H1 (cell line): ENCODE measurements around the gene RGS8. TPM values are rescaled to one million over a fixed set of nuclear protein-coding genes. Genes with fewer than 3 reads are reported as not detected.
A peak's percentile ranks its signal among the peaks of the same experiment; 100 is the strongest.

Source experiments
- CTCF ChIA-PET: fragments of 300-600 bp; sonication (Branson Sonifier 250); formaldehyde crosslinking; loops from one replicate; lab custom pipeline; 2021; ENCODE audit not compliant: partially characterized antibody; lab: Charles Lee
- POLR2A ChIA-PET: fragments of 300-600 bp; sonication (Branson Sonifier 250); formaldehyde crosslinking; loops from one replicate; lab custom pipeline; 2021; ENCODE audit warnings: inconsistent platforms; ENCODE audit not compliant: partially characterized antibody; lab: Charles Lee
- DNase-seq, 2 experiments: peaks; one replicate each; pipeline versions ENCODE4 v3.0.0 to v3.0.0-alpha.2; 2010 to 2022; ENCODE audit warnings: low spot score in 2 of 2, low read depth in 1 of 2, mixed read lengths in 1 of 2
- FAIRE-seq: peaks from 2 replicates; lab custom pipeline; 2011; peaks lifted over from hg19 to GRCh38; lab: Jason Lieb, UNC
- H2AFZ ChIP-seq: 2 replicates; pipeline ENCODE4 v1.8.1; 2012; ENCODE audit warnings: low read length, inconsistent platforms
- H2AK5ac ChIP-seq: 2 replicates; pipeline ENCODE4 v1.6.1; 2013; ENCODE audit warnings: low read depth, low read length
- H2BK120ac ChIP-seq: replicated peaks from 2 replicates; pipeline ENCODE3; 2013; ENCODE audit warnings: low read depth, low read length, inconsistent platforms
- H2BK12ac ChIP-seq: 2 replicates; pipeline ENCODE4 v1.6.1; 2013; ENCODE audit warnings: low read depth, low read length
- H2BK15ac ChIP-seq: 2 replicates; pipeline ENCODE4 v1.6.1; 2013; ENCODE audit warnings: low read length
- H2BK20ac ChIP-seq: 2 replicates; pipeline ENCODE4 v1.6.1; 2013; ENCODE audit warnings: low read length
- H2BK5ac ChIP-seq: 2 replicates; pipeline ENCODE4 v1.6.1; 2013; ENCODE audit warnings: low read depth, low read length
- H3K14ac ChIP-seq: 2 replicates; pipeline ENCODE4 v1.6.1; 2013; ENCODE audit warnings: inconsistent platforms; ENCODE audit not compliant: insufficient read length
- H3K18ac ChIP-seq: 2 replicates; pipeline ENCODE4 v1.6.1; 2013; ENCODE audit warnings: low read length; ENCODE audit errors: extremely low read depth
- H3K23ac ChIP-seq: 2 replicates; pipeline ENCODE4 v1.6.1; 2013; ENCODE audit warnings: inconsistent platforms; ENCODE audit not compliant: insufficient read length
- H3K23me2 ChIP-seq: 2 replicates; pipeline ENCODE4 v1.6.1; 2013; ENCODE audit warnings: low read depth, low read length
- H3K27ac ChIP-seq: 2 replicates; pipeline ENCODE4 v1.6.1; 2011; ENCODE audit warnings: low read depth, low read length, inconsistent platforms
- H3K27me3 ChIP-seq, 4 experiments: replicated peaks in 1 of 4; 1 replicate in 1 of 4; 2 replicates in 3 of 4; pipeline versions ENCODE4 v1.6.1 to v1.8.1; 2011 to 2013; ENCODE audit warnings: low read length in 3 of 4, mild to moderate bottlenecking in 3 of 4, inconsistent platforms in 2 of 4, mixed read lengths in 2 of 4, moderate library complexity in 1 of 4; ENCODE audit not compliant: control insufficient read depth in 3 of 4, insufficient read depth in 3 of 4; ENCODE audit errors: extremely low read depth in 1 of 4
- H3K36me3 ChIP-seq, 4 experiments: 2 replicates each; pipeline versions ENCODE4 v1.6.1 to v1.8.1; 2011 to 2013; ENCODE audit warnings: mild to moderate bottlenecking in 4 of 4, low read length in 3 of 4, moderate library complexity in 2 of 4, control low read depth in 1 of 4, inconsistent platforms in 1 of 4; ENCODE audit not compliant: insufficient read depth in 4 of 4, control insufficient read depth in 2 of 4
- H3K4ac ChIP-seq: replicated peaks from 2 replicates; pipeline ENCODE3; 2013; ENCODE audit warnings: low read length, low read depth, mixed read lengths, inconsistent platforms; ENCODE audit not compliant: insufficient read length
- H3K4me1 ChIP-seq, 4 experiments: replicated peaks in 1 of 4; 1 replicate in 1 of 4; 2 replicates in 3 of 4; pipeline versions ENCODE4 v1.6.1 to v1.8.1; 2011 to 2013; ENCODE audit warnings: low read length in 3 of 4, inconsistent platforms in 2 of 4, mixed read lengths in 1 of 4; ENCODE audit not compliant: insufficient read depth in 4 of 4, control insufficient read depth in 3 of 4
- H3K4me2 ChIP-seq, 2 experiments: 2 replicates each; pipeline versions ENCODE4 v1.6.1 to v1.8.1; 2011 to 2013; ENCODE audit warnings: low read depth in 2 of 2, low read length in 2 of 2, control low read depth in 1 of 2, inconsistent platforms in 1 of 2, mild to moderate bottlenecking in 1 of 2; ENCODE audit not compliant: insufficient read depth in 1 of 2
- H3K4me3 ChIP-seq, 4 experiments: fragments of 200-600, 300-600 bp in 1 of 4; sonication (generic), shearing (Covaris generic), sonication (Bioruptor Twin) in 1 of 4; 2 replicates each; pipeline versions ENCODE4 v1.5.1 to v1.8.1; 2011 to 2016; ENCODE audit warnings: low read length in 4 of 4, low read depth in 3 of 4, control low read depth in 2 of 4, inconsistent platforms in 2 of 4, mild to moderate bottlenecking in 2 of 4, mixed read lengths in 1 of 4, moderate library complexity in 1 of 4; ENCODE audit not compliant: insufficient read depth in 2 of 4; ENCODE audit errors: extremely low read depth in 1 of 4
- H3K56ac ChIP-seq: replicated peaks from 2 replicates; pipeline ENCODE3; 2013; ENCODE audit warnings: low read depth, mild to moderate bottlenecking, mixed read lengths, low read length, inconsistent platforms; ENCODE audit not compliant: insufficient read length
- H3K79me1 ChIP-seq: 2 replicates; pipeline ENCODE4 v1.6.1; 2013; ENCODE audit warnings: low read depth, low read length, control low read depth
- H3K79me2 ChIP-seq, 2 experiments: 2 replicates each; pipeline versions ENCODE4 v1.6.1 to v1.8.1; 2012 to 2013; ENCODE audit warnings: low read length in 2 of 2, mild to moderate bottlenecking in 2 of 2, inconsistent platforms in 1 of 2; ENCODE audit not compliant: insufficient read depth in 2 of 2, control insufficient read depth in 1 of 2
- H3K9ac ChIP-seq, 4 experiments: replicated peaks in 1 of 4; 1 replicate in 1 of 4; 2 replicates in 3 of 4; pipeline versions ENCODE4 v1.6.1 to v1.8.1; 2011 to 2013; ENCODE audit warnings: low read depth in 3 of 4, low read length in 3 of 4, control low read depth in 2 of 4, mild to moderate bottlenecking in 2 of 4, moderate library complexity in 2 of 4, inconsistent platforms in 1 of 4; ENCODE audit errors: extremely low read depth in 1 of 4
- H3K9me3 ChIP-seq, 2 experiments: 2 replicates each; pipeline versions ENCODE4 v1.6.1 to v1.8.1; 2012 to 2013; ENCODE audit warnings: mild to moderate bottlenecking in 2 of 2, moderate library complexity in 2 of 2, control low read depth in 1 of 2, inconsistent platforms in 1 of 2, low read depth in 1 of 2, low read length in 1 of 2, mixed read lengths in 1 of 2; ENCODE audit not compliant: insufficient read depth in 2 of 2
- H4K20me1 ChIP-seq, 2 experiments: replicated peaks in 1 of 2; 2 replicates each; pipeline versions ENCODE3 to v1.8.1; 2011 to 2013; ENCODE audit warnings: inconsistent platforms in 2 of 2, low read length in 2 of 2, mild to moderate bottlenecking in 1 of 2; ENCODE audit not compliant: insufficient read depth in 2 of 2, control insufficient read depth in 1 of 2
- H4K5ac ChIP-seq: 2 replicates; pipeline ENCODE4 v1.6.1; 2013; ENCODE audit warnings: low read length, low read depth, mixed read lengths, inconsistent platforms; ENCODE audit not compliant: insufficient read length
- H4K8ac ChIP-seq: 2 replicates; pipeline ENCODE4 v1.8.0; 2013; ENCODE audit warnings: mild to moderate bottlenecking, moderate library complexity, low read length, inconsistent platforms; ENCODE audit not compliant: insufficient read depth; ENCODE audit errors: extremely low read depth
- H4K91ac ChIP-seq: replicated peaks from 2 replicates; pipeline ENCODE3; 2013; ENCODE audit warnings: low read length, mixed read lengths, inconsistent platforms; ENCODE audit not compliant: insufficient read length
- CREB1 ChIP-seq: IDR thresholded peaks from 2 replicates; pipeline ENCODE4 v1.6.1; 2012; ENCODE audit warnings: inconsistent platforms
- JUND ChIP-seq: IDR thresholded peaks from 2 replicates; pipeline ENCODE4 v1.6.1; 2011; ENCODE audit warnings: mild to moderate bottlenecking, improper control_type of control experiment, low read length
- PHF8 ChIP-seq: fragments of 200-600 bp; sonication (generic); conservative IDR thresholded peaks from 2 replicates; pipeline ENCODE4 v1.7.1; 2012; ENCODE audit warnings: low read depth, mild to moderate bottlenecking, inconsistent platforms, low read length, moderate library complexity
- POLR2A ChIP-seq, 2 experiments: IDR thresholded peaks; 1 replicate in 1 of 2; 2 replicates in 1 of 2; pipeline ENCODE4 v1.6.1; 2011; ENCODE audit warnings: low read depth in 2 of 2, low read length in 2 of 2, mild to moderate bottlenecking in 2 of 2; ENCODE audit errors: control extremely low read depth in 1 of 2
- POU5F1 ChIP-seq: IDR thresholded peaks from 2 replicates; pipeline ENCODE4 v1.6.1; 2011; ENCODE audit warnings: low read depth, mild to moderate bottlenecking, low read length, moderate library complexity
- SIN3A ChIP-seq, 2 experiments: IDR thresholded peaks in 1 of 2; conservative IDR thresholded peaks in 1 of 2; 2 replicates each; pipeline ENCODE4 v1.6.1; 2011 to 2012; ENCODE audit warnings: low read length in 2 of 2, improper control_type of control experiment in 1 of 2, low read depth in 1 of 2, mild to moderate bottlenecking in 1 of 2
- SP1 ChIP-seq: IDR thresholded peaks from 2 replicates; pipeline ENCODE4 v1.6.1; 2011; ENCODE audit warnings: low read depth, low read length
- SP4 ChIP-seq: IDR thresholded peaks from 2 replicates; pipeline ENCODE4 v1.6.1; 2012; ENCODE audit warnings: low read length, inconsistent platforms
- SRF ChIP-seq: IDR thresholded peaks from 2 replicates; pipeline ENCODE4 v1.6.1; 2011; ENCODE audit warnings: mild to moderate bottlenecking, low read depth, low read length, moderate library complexity
- TAF1 ChIP-seq: IDR thresholded peaks from 2 replicates; pipeline ENCODE4 v1.6.1; 2011; ENCODE audit warnings: mild to moderate bottlenecking, low read depth, low read length
- YY1 ChIP-seq: IDR thresholded peaks from 2 replicates; pipeline ENCODE4 v1.6.1; 2011; ENCODE audit warnings: low read depth, mild to moderate bottlenecking, low read length
- WGBS, 2 experiments: shearing (Covaris generic) in 1 of 2; methylation state at CpG; one replicate each; pipeline versions ENCODE4 v1.1.6 to v1.1.7; 2013 to 2015; ENCODE audit warnings: low lambda C conversion rate in 2 of 2, mixed read lengths in 2 of 2, inconsistent platforms in 1 of 2, low coverage in 1 of 2, missing lambda C conversion rate in 1 of 2; ENCODE audit not compliant: insufficient replicate concordance in 2 of 2, insufficient coverage in 1 of 2, insufficient read length in 1 of 2; ENCODE audit errors: extremely low coverage in 1 of 2, missing lambda C conversion rate in 1 of 2; 5-methylcytosine and 5-hydroxymethylcytosine counted together
- polyA plus RNA-seq, 7 experiments: library from polyadenylated mRNA; depleted of rRNA in 3 of 7; stranded (reverse) in 5 of 7; unstranded in 2 of 7; fragments of >200 nt in 5 of 7; fragments of 200-250 nt in 2 of 7; gene quantifications; 1 replicate in 5 of 7; 2 replicates in 1 of 7; 4 replicates in 1 of 7; pipeline versions ENCODE4 v1.2.1 to v1.2.3, GENCODE V29; 2011 to 2013; ENCODE audit warnings: missing spikeins in 2 of 7, mixed read lengths in 2 of 7
- total RNA-seq: library from RNA; stranded (reverse); fragmentation: NEBNext Ultra II Directional; extraction: Animal tissue kit (Norgen Biotek cat#: 25700); gene quantifications from 2 replicates; pipeline ENCODE4 v1.2.1, GENCODE V29; 2021

RGS8 gene
- total and polyA plus RNA-seq, 2 of the 8 experiments (the other 6 are each of a cell fraction or from before 2014, with no cell fraction given): 0.13 to 0.23 TPM

GRCh38 chr1:182699393-182700350 is 15.3 kb upstream of the RGS8 start:
- Histone ChIP-seq H3K4me3 (peak overlapping the region; percentile 16 to 53 (median 27); a peak in 7 of 8 replicates), H3K4me2 (peak overlapping the region; percentile 70 to 76), H2BK20ac (peak overlapping the region; percentile 69)
- TF ChIP-seq YY1: 0 out of 2 replicates have a peak, but pooled peaks have one; percentile 7
- 0 out of 4 replicates have a peak, but pooled peaks of 1 of the 2 experiments have one; percentile 39 for TF ChIP-seq SIN3A (conservative IDR thresholded peaks at IDR 0.05 in 1 of 2, IDR thresholded peaks at IDR 0.05 in 1 of 2; ENCODE audit: low read depth in 1 of 2, low read length in 2 of 2)
- TF ChIP-seq SP1: peak; percentile 71
- TF ChIP-seq POU5F1: peak; percentile 64; the same call in 1 of the 2 replicates
- TF ChIP-seq TAF1: peak; percentile 45; the same call in 1 of the 2 replicates
- 0 out of 2 replicates have a peak, but pooled peaks have one; percentile 0 for TF ChIP-seq SRF
- no peak; the same call in 1 of the 2 replicates for TF ChIP-seq PHF8
- 0 out of 2 replicates have a peak, but pooled peaks have one; percentile 17 for TF ChIP-seq JUND
- TF ChIP-seq POLR2A (IDR thresholded peaks at IDR 0.05; ENCODE audit: control extremely low read depth in 1 of 2, low read depth in 2 of 2, low read length in 2 of 2): peak in 1 of 2 experiments; percentile 49; a peak in 1 of 3 replicates
- no peak for TF ChIP-seq CREB1
- TF ChIP-seq SP4: no peak

More at GRCh38 chr1:182699393-182700350, 15.3 kb upstream of the RGS8 start:
- Histone ChIP-seq H3K4me1 (peaks cover 10 to 32% (median 16%) of the 10 kb centered on the region in 4 experiments), H2BK12ac (peak overlapping the region; percentile 85), H2BK15ac (0 out of 2 replicates have a peak overlapping the region, but pooled peaks have one; percentile 76), H3K14ac (no peak overlapping the region), H2BK120ac (peak overlapping the region; percentile 68), H3K23ac (no peak overlapping the region), H3K56ac (no peak overlapping the region), H4K91ac (peak overlapping the region; percentile 59), H3K4ac (no peak overlapping the region), H2BK5ac (peak overlapping the region; percentile 55; the same call in 1 of the 2 replicates), H3K79me1 (no peaks in the 10 kb centered on the region), H2AK5ac (no peak overlapping the region), H3K18ac (peak overlapping the region; percentile 92), H3K9me3 (no peaks in the 10 kb centered on the region), H2AFZ (peak overlapping the region; percentile 86), H3K27me3 (no peaks in the 10 kb centered on the region), H4K20me1 (no peaks in the 10 kb centered on the region), H3K36me3 (no peaks in the 10 kb centered on the region), H4K8ac (peak overlapping the region; percentile 81; the same call in 1 of the 2 replicates), H3K27ac (peak overlapping the region; percentile 59), H3K79me2 (no peaks in the 10 kb centered on the region), H4K5ac (peak overlapping the region; percentile 53), H3K23me2 (peaks cover 2% of the 10 kb centered on the region), H3K9ac (peak overlapping the region in 3 of 4 experiments; percentile 6 to 23 (median 9); a peak in 1 of 7 replicates)
- WGBS, 2 experiments: 11% methylated on average over 26 of the region's 27 CpGs; no CpG with 5 or more reads in 1 of the 2 experiments
- ChIA-PET POLR2A (interaction anchor here (0.8 to 2.8 kb wide), 14 partner anchors 9 to 308 kb away, joined by 3 to 31 read pairs (median 4); partner anchors contain the start of gene GLUL), CTCF (interaction anchor here (0.6 to 4.8 kb wide), 35 partner anchors 10 to 307 kb away, joined by 3 to 44 read pairs (median 4); partner anchors contain the start of gene RGS8)
- FAIRE-seq (peak; percentile 24), DNase-seq (peak; percentile 50 to 86)
